GM23338 (cell line): ENCODE data around the gene WDR47. TPM values are rescaled to one million over a fixed set of nuclear protein-coding genes. Genes with fewer than 3 reads are reported as not detected.
A peak's percentile ranks its signal among the peaks of the same experiment; 100 is the strongest.

ENCODE experiments used
- ATAC-seq: fragments of 200-7000 bp; cut with Tn5 transposase; 3 replicates; pipeline ENCODE4 v1.9.1; 2020
- DNase-seq: peaks from one replicate; pipeline ENCODE4 v3.0.0-alpha.2; 2015; ENCODE audit warnings: low spot score
- H2AFZ ChIP-seq: fragments of 200-600 bp; sonication (generic); 2 replicates; pipeline ENCODE4 v1.8.0; 2016; ENCODE audit warnings: antibody characterized with exemption, mild to moderate bottlenecking, moderate library complexity
- H3F3A ChIP-seq: fragments of 200-600 bp; sonication (generic); replicated peaks from 2 replicates; pipeline ENCODE4 v1.8.0; 2017; ENCODE audit warnings: antibody characterized with exemption, mixed run types, low read depth
- H3K27ac ChIP-seq: fragments of 200-600 bp; sonication (generic); 2 replicates; pipeline ENCODE4 v1.6.1; 2016; ENCODE audit warnings: low read depth
- H3K27me3 ChIP-seq: fragments of 200-600 bp; sonication (generic); 2 replicates; pipeline ENCODE4 v1.8.0; 2016; ENCODE audit warnings: mild to moderate bottlenecking, mixed run types, moderate library complexity; ENCODE audit not compliant: insufficient read depth
- H3K36me3 ChIP-seq: fragments of 200-600 bp; sonication (generic); 2 replicates; pipeline ENCODE4 v1.8.0; 2016; ENCODE audit warnings: mild to moderate bottlenecking; ENCODE audit not compliant: insufficient read depth
- H3K4me1 ChIP-seq: fragments of 200-600 bp; sonication (generic); 2 replicates; pipeline ENCODE4 v1.8.0; 2016; ENCODE audit warnings: mild to moderate bottlenecking, moderate library complexity; ENCODE audit not compliant: insufficient read depth
- H3K4me2 ChIP-seq: fragments of 200-600 bp; sonication (generic); 2 replicates; pipeline ENCODE4 v1.7.1; 2017; ENCODE audit warnings: mixed run types
- H3K4me3 ChIP-seq: fragments of 200-600 bp; sonication (generic); 2 replicates; pipeline ENCODE4 v1.6.1; 2016; ENCODE audit warnings: mixed run types
- H3K79me2 ChIP-seq: fragments of 200-600 bp; sonication (generic); replicated peaks from 2 replicates; pipeline ENCODE4 v1.8.0; 2017; ENCODE audit warnings: mild to moderate bottlenecking; ENCODE audit not compliant: insufficient read depth
- H3K9me2 ChIP-seq: fragments of 200-600 bp; sonication (generic); 2 replicates; pipeline ENCODE4 v1.8.0; 2017; ENCODE audit not compliant: insufficient read depth
- H4K20me1 ChIP-seq: fragments of 200-600 bp; sonication (generic); replicated peaks from 2 replicates; pipeline ENCODE4 v1.8.0; 2017; ENCODE audit warnings: mild to moderate bottlenecking; ENCODE audit not compliant: insufficient read depth
- H3K27ac Mint-ChIP-seq: 2 replicates; pipeline ENCODE4 v1.8.0; 2020; ENCODE audit warnings: inconsistent platforms, mild to moderate bottlenecking, moderate library complexity, mixed read lengths
- H3K27me3 Mint-ChIP-seq: 3 replicates; pipeline ENCODE4 v1.8.0; 2022; ENCODE audit warnings: low read depth, mild to moderate bottlenecking, moderate library complexity, mixed read lengths, inconsistent platforms; ENCODE audit not compliant: insufficient read depth, poor library complexity
- H3K36me3 Mint-ChIP-seq: 3 replicates; pipeline ENCODE4 v1.8.0; 2021; ENCODE audit warnings: low read depth, mild to moderate bottlenecking, inconsistent platforms, moderate library complexity, mixed read lengths
- H3K4me1 Mint-ChIP-seq: 3 replicates; pipeline ENCODE4 v1.8.0; 2020; ENCODE audit warnings: mild to moderate bottlenecking, inconsistent platforms, mixed read lengths
- H3K4me3 Mint-ChIP-seq: 3 replicates; pipeline ENCODE4 v1.8.0; 2021; ENCODE audit warnings: moderate library complexity, mild to moderate bottlenecking, inconsistent platforms, mixed read lengths
- H3K9me3 Mint-ChIP-seq: 3 replicates; pipeline ENCODE4 v1.8.0; 2020; ENCODE audit warnings: moderate library complexity, mild to moderate bottlenecking, inconsistent platforms, mixed read lengths
- CREB1 ChIP-seq: fragments of 250-450 bp; sonication (Bioruptor Pico); IDR thresholded peaks from 2 replicates; pipeline ENCODE4 v1.5.0; 2020; ENCODE audit warnings: low read depth, mild to moderate bottlenecking, moderate library complexity
- EZH2 ChIP-seq: fragments of 200-600 bp; sonication (generic); IDR thresholded peaks from one replicate; pipeline ENCODE4 v1.8.0; 2017; ENCODE audit warnings: antibody characterized with exemption, mild to moderate bottlenecking, low read depth; ENCODE audit not compliant: unreplicated experiment
- EZH2phosphoT487 ChIP-seq: fragments of 200-600 bp; sonication (generic); IDR thresholded peaks from one replicate; pipeline ENCODE4 v1.8.1; 2018; ENCODE audit warnings: antibody characterized with exemption; ENCODE audit not compliant: unreplicated experiment
- JUNB ChIP-seq: IDR thresholded peaks from one replicate; pipeline ENCODE4 v1.6.1; 2016; ENCODE audit warnings: antibody characterized with exemption; ENCODE audit not compliant: unreplicated experiment
- NANOG ChIP-seq: IDR thresholded peaks from 2 replicates; pipeline ENCODE4 v1.6.1; 2016; ENCODE audit warnings: antibody characterized with exemption, borderline replicate concordance
- POLR2AphosphoS5 ChIP-seq: IDR thresholded peaks from 2 replicates; pipeline ENCODE4 v1.6.1; 2016; ENCODE audit warnings: antibody characterized with exemption, low read depth
- STAT1 ChIP-seq: IDR thresholded peaks from one replicate; pipeline ENCODE4 v1.6.1; 2016; ENCODE audit warnings: antibody characterized with exemption; ENCODE audit not compliant: unreplicated experiment
- ZNF114 ChIP-seq: fragments of 250-450 bp; sonication (Bioruptor Pico); IDR thresholded peaks from 2 replicates; pipeline ENCODE4 v1.5.0; 2020; ENCODE audit warnings: mild to moderate bottlenecking, moderate library complexity
- ZNF331 ChIP-seq: fragments of 250-450 bp; sonication (Bioruptor Pico); IDR thresholded peaks from 2 replicates; pipeline ENCODE4 v1.5.0; 2020; ENCODE audit warnings: low read depth, mild to moderate bottlenecking, moderate library complexity
- polyA plus RNA-seq: library from polyadenylated mRNA; unstranded; fragments of >200 nt; fragmentation: Nextera tagmentation; extraction: Ambion mirVana; gene quantifications from 2 replicates; pipeline ENCODE4 v1.2.1, GENCODE V29; 2016
- total RNA-seq: library from RNA; depleted of rRNA; stranded (reverse); fragments of >200 nt; shearing (Covaris generic); gene quantifications from 2 replicates; pipeline ENCODE4 v1.2.3, GENCODE V29; 2014
- TF ChIP-seq, protein P1 (sequence below): IDR thresholded peaks from one replicate; pipeline ENCODE4 v1.6.1; 2018; ENCODE audit warnings: antibody characterized with exemption; ENCODE audit not compliant: unreplicated experiment
- TF ChIP-seq, protein P2 (sequence below): fragments of 250-450 bp; sonication (Bioruptor Pico); IDR thresholded peaks from 2 replicates; pipeline ENCODE4 v1.5.0; 2020; ENCODE audit warnings: mild to moderate bottlenecking, moderate library complexity
- TF ChIP-seq, protein P3 (sequence below): IDR thresholded peaks from 2 replicates; pipeline ENCODE4 v1.6.1; 2016; ENCODE audit warnings: antibody characterized with exemption
- TF ChIP-seq, protein P4 (sequence below), 2 experiments: fragments of 200-600 bp in 1 of 2; sonication (generic) in 1 of 2; conservative IDR thresholded peaks; 2 replicates each; pipeline versions ENCODE4 v1.5.1 to v1.6.1; 2016 to 2017; ENCODE audit warnings: antibody characterized with exemption in 2 of 2, low read depth in 2 of 2, mild to moderate bottlenecking in 2 of 2, moderate library complexity in 1 of 2

Gene WDR47
- total and polyA plus RNA-seq, 2 experiments from 2014 or later = 3.9 to 5.2 TPM

DNA sequence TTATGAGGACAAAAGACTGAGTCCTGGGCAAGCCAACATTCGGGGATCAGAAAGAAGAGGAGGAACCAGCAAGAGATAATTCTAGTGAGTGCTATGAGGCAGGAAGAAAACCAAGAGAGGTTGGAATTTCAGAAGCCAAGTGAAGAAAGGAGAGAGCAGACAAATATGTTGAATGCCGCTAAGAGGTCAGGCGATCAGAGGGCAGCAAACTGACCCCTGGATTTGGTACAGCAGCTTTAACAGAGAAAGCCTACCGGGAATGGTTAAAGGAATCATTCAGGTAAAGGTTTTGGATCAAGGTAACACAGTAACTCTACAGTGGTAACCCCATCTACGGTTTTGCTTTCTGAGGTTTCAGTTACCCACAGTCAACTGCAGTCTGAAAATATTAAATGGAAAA is 84.0 kb downstream of the WDR47 start:
- Histone ChIP-seq H3K27me3 (no peaks in the 10 kb centered on the region), H4K20me1 (peaks cover 4% of the 10 kb centered on the region), H3K36me3 (no peaks in the 10 kb centered on the region; the same call in 1 of the 2 replicates), H3K4me2 (peak overlapping the region; percentile 26; the same call in 1 of the 2 replicates), H3K27ac (peak overlapping the region; percentile 50; the same call in 1 of the 2 replicates), H2AFZ (no peak overlapping the region), H3K9me2 (no peaks in the 10 kb centered on the region; the same call in 1 of the 2 replicates), H3K4me1 (peaks cover 29% of the 10 kb centered on the region), H3F3A (0 out of 2 replicates have a peak, but pooled peaks cover 5% of the 10 kb centered on the region), H3K4me3 (no peak overlapping the region), H3K79me2 (peaks cover 97% of the 10 kb centered on the region)
- H3K4me1 Mint-ChIP-seq = peaks cover 16% of the 10 kb centered on the region
- no peaks in the 10 kb centered on the region for H3K27me3 Mint-ChIP-seq
- H3K27ac Mint-ChIP-seq = no peak overlapping the region
- peaks cover 21% of the 10 kb centered on the region for H3K36me3 Mint-ChIP-seq
- DNase-seq (no peak), ATAC-seq (no peak)
- H3K4me3 Mint-ChIP-seq = no peak overlapping the region
- TF ChIP-seq NANOG (no peak), ZNF331 (CRISPR knock-in tag) (no peak), CREB1 (CRISPR knock-in tag) (no peak), ZNF114 (CRISPR knock-in tag) (no peak), STAT1 (no peak), EZH2phosphoT487 (no peak), JUNB (no peak), EZH2 (no peak), POLR2AphosphoS5 (no peak)
- TF ChIP-seq, protein P1, sequence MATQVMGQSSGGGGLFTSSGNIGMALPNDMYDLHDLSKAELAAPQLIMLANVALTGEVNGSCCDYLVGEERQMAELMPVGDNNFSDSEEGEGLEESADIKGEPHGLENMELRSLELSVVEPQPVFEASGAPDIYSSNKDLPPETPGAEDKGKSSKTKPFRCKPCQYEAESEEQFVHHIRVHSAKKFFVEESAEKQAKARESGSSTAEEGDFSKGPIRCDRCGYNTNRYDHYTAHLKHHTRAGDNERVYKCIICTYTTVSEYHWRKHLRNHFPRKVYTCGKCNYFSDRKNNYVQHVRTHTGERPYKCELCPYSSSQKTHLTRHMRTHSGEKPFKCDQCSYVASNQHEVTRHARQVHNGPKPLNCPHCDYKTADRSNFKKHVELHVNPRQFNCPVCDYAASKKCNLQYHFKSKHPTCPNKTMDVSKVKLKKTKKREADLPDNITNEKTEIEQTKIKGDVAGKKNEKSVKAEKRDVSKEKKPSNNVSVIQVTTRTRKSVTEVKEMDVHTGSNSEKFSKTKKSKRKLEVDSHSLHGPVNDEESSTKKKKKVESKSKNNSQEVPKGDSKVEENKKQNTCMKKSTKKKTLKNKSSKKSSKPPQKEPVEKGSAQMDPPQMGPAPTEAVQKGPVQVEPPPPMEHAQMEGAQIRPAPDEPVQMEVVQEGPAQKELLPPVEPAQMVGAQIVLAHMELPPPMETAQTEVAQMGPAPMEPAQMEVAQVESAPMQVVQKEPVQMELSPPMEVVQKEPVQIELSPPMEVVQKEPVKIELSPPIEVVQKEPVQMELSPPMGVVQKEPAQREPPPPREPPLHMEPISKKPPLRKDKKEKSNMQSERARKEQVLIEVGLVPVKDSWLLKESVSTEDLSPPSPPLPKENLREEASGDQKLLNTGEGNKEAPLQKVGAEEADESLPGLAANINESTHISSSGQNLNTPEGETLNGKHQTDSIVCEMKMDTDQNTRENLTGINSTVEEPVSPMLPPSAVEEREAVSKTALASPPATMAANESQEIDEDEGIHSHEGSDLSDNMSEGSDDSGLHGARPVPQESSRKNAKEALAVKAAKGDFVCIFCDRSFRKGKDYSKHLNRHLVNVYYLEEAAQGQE = no peak
- TF ChIP-seq, protein P2, sequence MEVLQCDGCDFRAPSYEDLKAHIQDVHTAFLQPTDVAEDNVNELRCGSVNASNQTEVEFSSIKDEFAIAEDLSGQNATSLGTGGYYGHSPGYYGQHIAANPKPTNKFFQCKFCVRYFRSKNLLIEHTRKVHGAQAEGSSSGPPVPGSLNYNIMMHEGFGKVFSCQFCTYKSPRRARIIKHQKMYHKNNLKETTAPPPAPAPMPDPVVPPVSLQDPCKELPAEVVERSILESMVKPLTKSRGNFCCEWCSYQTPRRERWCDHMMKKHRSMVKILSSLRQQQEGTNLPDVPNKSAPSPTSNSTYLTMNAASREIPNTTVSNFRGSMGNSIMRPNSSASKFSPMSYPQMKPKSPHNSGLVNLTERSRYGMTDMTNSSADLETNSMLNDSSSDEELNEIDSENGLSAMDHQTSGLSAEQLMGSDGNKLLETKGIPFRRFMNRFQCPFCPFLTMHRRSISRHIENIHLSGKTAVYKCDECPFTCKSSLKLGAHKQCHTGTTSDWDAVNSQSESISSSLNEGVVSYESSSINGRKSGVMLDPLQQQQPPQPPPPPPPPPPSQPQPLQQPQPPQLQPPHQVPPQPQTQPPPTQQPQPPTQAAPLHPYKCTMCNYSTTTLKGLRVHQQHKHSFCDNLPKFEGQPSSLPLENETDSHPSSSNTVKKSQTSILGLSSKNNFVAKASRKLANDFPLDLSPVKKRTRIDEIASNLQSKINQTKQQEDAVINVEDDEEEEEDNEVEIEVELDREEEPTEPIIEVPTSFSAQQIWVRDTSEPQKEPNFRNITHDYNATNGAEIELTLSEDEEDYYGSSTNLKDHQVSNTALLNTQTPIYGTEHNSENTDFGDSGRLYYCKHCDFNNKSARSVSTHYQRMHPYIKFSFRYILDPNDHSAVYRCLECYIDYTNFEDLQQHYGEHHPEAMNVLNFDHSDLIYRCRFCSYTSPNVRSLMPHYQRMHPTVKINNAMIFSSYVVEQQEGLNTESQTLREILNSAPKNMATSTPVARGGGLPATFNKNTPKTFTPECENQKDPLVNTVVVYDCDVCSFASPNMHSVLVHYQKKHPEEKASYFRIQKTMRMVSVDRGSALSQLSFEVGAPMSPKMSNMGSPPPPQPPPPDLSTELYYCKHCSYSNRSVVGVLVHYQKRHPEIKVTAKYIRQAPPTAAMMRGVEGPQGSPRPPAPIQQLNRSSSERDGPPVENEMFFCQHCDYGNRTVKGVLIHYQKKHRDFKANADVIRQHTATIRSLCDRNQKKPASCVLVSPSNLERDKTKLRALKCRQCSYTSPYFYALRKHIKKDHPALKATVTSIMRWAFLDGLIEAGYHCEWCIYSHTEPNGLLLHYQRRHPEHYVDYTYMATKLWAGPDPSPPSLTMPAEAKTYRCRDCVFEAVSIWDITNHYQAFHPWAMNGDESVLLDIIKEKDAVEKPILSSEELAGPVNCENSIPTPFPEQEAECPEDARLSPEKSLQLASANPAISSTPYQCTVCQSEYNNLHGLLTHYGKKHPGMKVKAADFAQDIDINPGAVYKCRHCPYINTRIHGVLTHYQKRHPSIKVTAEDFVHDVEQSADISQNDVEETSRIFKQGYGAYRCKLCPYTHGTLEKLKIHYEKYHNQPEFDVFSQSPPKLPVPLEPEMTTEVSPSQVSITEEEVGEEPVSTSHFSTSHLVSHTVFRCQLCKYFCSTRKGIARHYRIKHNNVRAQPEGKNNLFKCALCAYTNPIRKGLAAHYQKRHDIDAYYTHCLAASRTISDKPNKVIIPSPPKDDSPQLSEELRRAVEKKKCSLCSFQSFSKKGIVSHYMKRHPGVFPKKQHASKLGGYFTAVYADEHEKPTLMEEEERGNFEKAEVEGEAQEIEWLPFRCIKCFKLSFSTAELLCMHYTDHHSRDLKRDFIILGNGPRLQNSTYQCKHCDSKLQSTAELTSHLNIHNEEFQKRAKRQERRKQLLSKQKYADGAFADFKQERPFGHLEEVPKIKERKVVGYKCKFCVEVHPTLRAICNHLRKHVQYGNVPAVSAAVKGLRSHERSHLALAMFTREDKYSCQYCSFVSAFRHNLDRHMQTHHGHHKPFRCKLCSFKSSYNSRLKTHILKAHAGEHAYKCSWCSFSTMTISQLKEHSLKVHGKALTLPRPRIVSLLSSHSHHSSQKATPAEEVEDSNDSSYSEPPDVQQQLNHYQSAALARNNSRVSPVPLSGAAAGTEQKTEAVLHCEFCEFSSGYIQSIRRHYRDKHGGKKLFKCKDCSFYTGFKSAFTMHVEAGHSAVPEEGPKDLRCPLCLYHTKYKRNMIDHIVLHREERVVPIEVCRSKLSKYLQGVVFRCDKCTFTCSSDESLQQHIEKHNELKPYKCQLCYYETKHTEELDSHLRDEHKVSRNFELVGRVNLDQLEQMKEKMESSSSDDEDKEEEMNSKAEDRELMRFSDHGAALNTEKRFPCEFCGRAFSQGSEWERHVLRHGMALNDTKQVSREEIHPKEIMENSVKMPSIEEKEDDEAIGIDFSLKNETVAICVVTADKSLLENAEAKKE (CRISPR knock-in tag) = no peak
- TF ChIP-seq, protein P3, sequence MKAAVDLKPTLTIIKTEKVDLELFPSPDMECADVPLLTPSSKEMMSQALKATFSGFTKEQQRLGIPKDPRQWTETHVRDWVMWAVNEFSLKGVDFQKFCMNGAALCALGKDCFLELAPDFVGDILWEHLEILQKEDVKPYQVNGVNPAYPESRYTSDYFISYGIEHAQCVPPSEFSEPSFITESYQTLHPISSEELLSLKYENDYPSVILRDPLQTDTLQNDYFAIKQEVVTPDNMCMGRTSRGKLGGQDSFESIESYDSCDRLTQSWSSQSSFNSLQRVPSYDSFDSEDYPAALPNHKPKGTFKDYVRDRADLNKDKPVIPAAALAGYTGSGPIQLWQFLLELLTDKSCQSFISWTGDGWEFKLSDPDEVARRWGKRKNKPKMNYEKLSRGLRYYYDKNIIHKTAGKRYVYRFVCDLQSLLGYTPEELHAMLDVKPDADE = no peak
- TF ChIP-seq, protein P4, sequence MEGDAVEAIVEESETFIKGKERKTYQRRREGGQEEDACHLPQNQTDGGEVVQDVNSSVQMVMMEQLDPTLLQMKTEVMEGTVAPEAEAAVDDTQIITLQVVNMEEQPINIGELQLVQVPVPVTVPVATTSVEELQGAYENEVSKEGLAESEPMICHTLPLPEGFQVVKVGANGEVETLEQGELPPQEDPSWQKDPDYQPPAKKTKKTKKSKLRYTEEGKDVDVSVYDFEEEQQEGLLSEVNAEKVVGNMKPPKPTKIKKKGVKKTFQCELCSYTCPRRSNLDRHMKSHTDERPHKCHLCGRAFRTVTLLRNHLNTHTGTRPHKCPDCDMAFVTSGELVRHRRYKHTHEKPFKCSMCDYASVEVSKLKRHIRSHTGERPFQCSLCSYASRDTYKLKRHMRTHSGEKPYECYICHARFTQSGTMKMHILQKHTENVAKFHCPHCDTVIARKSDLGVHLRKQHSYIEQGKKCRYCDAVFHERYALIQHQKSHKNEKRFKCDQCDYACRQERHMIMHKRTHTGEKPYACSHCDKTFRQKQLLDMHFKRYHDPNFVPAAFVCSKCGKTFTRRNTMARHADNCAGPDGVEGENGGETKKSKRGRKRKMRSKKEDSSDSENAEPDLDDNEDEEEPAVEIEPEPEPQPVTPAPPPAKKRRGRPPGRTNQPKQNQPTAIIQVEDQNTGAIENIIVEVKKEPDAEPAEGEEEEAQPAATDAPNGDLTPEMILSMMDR (conservative IDR thresholded peaks at IDR 0.05; ENCODE audit: low read depth in 2 of 2) = no peak
- H3K9me3 Mint-ChIP-seq = no peaks in the 10 kb centered on the region
